Left renal pelvis (tissue), 4 donors: ENCODE measurements around the gene AFF1. TPM values are rescaled to one million over a fixed set of nuclear protein-coding genes. Genes with fewer than 3 reads are reported as not detected.
"Not testable (repeated sequence)": the region's sequence is repeated elsewhere in the genome, so short reads cannot be mapped to it uniquely, and the experiment has no call there.

Experiments
- DNase-seq, 4 donors: peaks; one replicate each; pipeline ENCODE4 v3.0.0-alpha.2; 2013; ENCODE audit warnings: low read depth in 4 of 4, low spot score in 3 of 4
- polyA plus RNA-seq, 4 donors: library from polyadenylated mRNA; unstranded; fragments of 120-200 nt; gene quantifications; one replicate each; pipeline ENCODE4 v1.2.1, GENCODE V29; 2013; ENCODE audit not compliant: insufficient read length in 4 of 4

The AFF1 gene
- polyA plus RNA-seq, 4 donors = 29.2 to 56.1 (median 50.1) TPM

- no peak for DNase-seq
Measured at GRCh38 chr4:87050596-87050995, 115.8 kb downstream of the AFF1 start.

GRCh38 chr4:87051121-87051713 is 116.4 kb downstream of the AFF1 start:
- no peak for DNase-seq

- DNase-seq = no peak
Measured at GRCh38 chr4:87052615-87053014, 117.8 kb downstream of the AFF1 start.

GRCh38 chr4:87053176-87053658 is 118.4 kb downstream of the AFF1 start:
- no peak for DNase-seq

GRCh38 chr4:87053802-87054767 is 119.3 kb downstream of the AFF1 start:
- DNase-seq = no peak

GRCh38 chr4:87054900-87055299 is 120.1 kb downstream of the AFF1 start:
- no peak for DNase-seq

GRCh38 chr4:87055311-87055710 is 120.5 kb downstream of the AFF1 start:
- DNase-seq = no peak

GRCh38 chr4:87056881-87057280 is 122.1 kb downstream of the AFF1 start:
- DNase-seq = no peak

GRCh38 chr4:87057835-87058355 is 123.1 kb downstream of the AFF1 start:
- no peak for DNase-seq

GRCh38 chr4:87058356-87059073 is 123.7 kb downstream of the AFF1 start:
- DNase-seq = no peak

GRCh38 chr4:87060957-87061356 is 126.1 kb downstream of the AFF1 start:
- DNase-seq = no peak

- DNase-seq = no peak
Measured at GRCh38 chr4:87065021-87065420, 130.2 kb downstream of the AFF1 start.

- no peak for DNase-seq
Measured at GRCh38 chr4:87066403-87067123, 131.8 kb downstream of the AFF1 start.

GRCh38 chr4:87067124-87067885 is 132.5 kb downstream of the AFF1 start:
- no peak for DNase-seq

- no peak for DNase-seq
Measured at GRCh38 chr4:87068583-87069021, 133.8 kb downstream of the AFF1 start.

GRCh38 chr4:87069037-87069742 is 134.4 kb downstream of the AFF1 start:
- DNase-seq = no peak

- no peak for DNase-seq
Measured at GRCh38 chr4:87071401-87071800, 136.6 kb downstream of the AFF1 start.

- not testable (repeated sequence) for DNase-seq
Measured at GRCh38 chr4:87072545-87072944, 137.7 kb downstream of the AFF1 start.
